HG02938 (cell line): ENCODE data around the gene ALLC.

Source experiments
- ATAC-seq: cut with Tn5 transposase; IDR thresholded peaks from one replicate; pipeline ENCODE4 v1.9.1; 2021; ENCODE audit warnings: mild to moderate bottlenecking, moderate library complexity; ENCODE audit not compliant: unreplicated experiment

The ALLC gene

DNA sequence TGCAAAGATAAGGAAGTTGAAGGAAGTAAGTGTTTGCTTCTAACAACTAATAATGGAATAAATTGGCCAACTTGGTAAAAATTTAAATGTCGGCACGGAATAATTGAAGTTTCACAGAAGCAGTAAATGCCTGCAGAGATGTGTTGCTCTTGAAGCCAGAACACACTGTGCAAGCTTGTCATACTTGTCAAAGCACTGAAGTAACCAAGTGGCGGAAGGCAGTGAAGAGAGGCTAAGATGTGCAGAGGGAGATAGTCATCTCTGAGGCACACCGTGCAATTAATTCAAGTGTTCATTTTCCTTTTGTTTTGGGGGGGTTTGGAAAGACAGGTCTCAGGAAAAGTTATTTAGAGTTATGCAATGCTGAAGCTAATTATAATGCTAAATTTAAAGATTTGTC is 50.6 kb downstream of the ALLC start:
- ATAC-seq, result no peak

DNA sequence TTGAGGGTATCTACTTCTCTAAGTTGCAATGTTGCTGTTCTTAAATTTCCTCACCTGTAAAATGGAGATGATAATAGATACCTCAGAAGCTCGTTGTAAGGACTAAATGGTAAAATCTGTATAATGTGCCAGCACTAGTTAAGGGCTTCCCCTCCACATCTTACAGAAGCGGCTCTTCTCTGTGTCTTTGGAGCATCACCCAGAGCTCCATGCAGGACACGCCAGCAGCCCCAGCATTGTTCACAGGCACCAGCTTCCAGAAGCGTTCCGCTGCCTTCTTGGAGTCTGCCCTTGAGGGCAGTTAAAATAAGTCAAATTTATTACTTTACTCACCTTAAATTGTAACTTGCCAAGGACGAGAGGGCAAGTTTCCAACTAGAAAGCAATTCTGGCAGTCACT is 51.2 kb downstream of the ALLC start:
- no peak for ATAC-seq

- no peak for ATAC-seq
Observed at GRCh38 chr2:3712424-3712823, 54.4 kb downstream of the ALLC start.

- no peak for ATAC-seq
Observed at GRCh38 chr2:3712831-3713503, 55.0 kb downstream of the ALLC start.

DNA sequence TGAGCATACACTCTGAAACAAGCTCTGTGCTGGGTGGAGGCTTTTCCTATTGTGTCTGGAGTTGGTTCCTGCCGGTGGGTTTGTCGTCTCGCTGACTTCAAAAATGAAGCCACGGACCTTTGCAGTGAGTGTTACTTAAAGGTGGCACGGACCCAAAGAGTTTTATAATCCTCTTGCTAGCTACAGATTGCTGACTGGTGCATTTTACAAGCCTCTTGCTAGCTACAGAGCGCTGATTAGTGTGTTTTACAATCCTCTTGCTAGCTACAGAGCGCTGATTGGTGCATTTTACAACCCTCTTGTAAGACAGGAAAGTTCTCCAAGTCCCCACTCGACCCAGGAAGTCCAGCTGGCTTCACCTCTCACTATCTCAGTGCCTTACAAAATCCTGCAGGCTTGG is 60.7 kb downstream of the ALLC start:
- no peak for ATAC-seq

DNA sequence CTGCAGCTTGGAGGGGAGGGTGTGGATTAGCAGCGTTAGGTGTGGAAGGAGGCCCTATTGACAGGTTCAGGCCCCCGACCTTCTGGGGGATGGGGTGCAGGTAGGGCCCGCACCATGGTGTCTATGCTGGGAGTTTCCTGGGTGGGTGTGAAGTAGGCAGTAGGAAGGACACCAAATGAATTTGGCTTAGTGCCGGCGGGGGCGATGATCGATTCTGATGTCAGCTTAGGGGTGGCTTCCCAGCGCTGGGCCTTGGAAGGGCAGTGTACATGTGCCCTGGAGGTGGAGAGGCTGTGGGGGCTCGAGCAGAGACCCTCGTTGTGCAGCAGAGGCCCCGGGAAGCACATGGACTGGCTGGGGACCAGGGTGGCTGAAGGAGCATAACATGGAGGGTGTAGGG is 67.0 kb downstream of the ALLC start:
- no peak for ATAC-seq

DNA sequence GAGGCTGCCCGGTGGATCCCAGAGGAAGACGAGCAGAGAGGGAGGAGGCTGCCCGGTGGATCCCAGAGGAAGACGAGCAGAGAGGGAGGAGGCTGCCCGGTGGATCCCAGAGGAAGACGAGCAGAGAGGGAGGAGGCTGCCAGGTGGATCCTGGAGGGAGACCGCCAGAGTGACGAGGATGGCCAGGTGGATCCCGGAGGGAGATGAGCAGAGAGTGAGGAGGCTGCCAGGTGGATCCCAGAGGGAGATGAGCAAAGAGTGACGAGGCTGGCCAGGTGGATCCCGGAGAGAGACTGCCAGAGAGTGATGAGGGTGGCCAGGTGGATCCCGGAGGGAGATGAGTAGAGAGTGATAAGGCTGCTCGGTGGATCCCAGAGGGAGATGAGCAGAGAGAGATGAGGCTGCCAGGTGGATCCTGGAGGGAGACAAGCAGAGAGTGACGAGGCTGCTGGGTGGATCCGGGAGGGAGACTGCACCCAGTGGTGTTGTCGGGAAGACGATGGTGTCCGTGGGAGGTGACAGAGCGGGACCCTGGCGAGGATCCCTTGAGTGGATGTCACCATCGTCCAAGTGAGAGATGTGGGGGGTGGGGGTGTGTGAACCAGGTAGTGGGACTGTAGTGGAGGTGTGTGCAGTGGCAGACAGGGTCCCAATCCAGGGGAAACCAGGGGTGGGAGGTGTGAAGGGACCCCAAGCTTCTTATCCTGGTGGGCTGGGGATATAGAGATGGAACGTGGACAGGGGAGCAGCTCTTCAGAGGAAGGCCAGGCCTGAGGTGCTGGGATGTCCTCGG is 67.7 kb downstream of the ALLC start:
- ATAC-seq, result no peak

GRCh38 chr2:3726511-3726910 is 68.5 kb downstream of the ALLC start:
- no peak for ATAC-seq

GRCh38 chr2:3727397-3728045 is 69.5 kb downstream of the ALLC start:
- ATAC-seq, result no peak

DNA sequence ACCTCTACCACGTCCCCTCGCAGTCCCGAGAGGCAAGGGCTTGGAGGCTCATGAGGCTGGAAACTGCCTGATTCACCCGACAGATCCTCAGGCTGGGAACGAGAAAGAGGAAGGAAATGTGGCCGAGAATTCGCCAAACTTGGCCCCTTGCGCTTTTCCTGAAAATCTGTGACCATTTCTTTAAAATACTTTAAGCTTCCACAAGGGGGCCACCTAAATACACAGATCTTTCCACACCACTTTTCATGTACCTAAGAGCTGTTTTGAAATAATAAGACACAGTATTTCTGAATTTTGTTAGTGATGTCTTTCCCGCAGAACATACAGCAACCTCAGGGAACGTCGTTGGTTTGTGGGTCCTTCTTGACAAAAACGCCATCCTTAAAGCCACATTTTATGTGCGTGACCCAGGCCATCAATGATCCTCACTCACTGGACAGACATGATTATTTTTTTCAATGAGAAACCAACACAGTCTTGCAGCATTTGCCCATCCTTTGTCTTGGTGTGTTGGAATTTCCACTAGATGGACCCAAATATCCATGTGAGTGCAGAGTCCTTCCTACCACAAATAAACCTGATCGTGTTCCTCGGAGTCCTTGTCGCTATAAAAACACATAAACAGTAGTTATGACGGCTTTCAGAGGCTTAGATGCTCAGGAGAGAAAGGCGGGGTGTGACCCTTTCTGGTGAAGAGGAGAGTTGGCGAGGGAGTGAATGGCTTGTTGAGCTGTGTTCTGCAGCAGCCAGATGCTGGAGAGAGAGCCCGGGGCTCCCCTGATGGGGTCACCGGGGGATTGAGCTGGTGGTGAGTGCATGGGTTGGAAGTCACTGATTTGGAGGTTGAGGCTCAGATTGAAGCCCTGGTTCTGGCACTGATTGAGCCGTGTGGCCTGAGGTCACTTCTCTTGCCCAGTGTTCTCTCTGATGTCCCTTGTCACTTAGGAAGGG is 70.4 kb downstream of the ALLC start:
- ATAC-seq, result peak; percentile 57

GRCh38 chr2:3729055-3729448 is 71.1 kb downstream of the ALLC start:
- no peak for ATAC-seq

DNA sequence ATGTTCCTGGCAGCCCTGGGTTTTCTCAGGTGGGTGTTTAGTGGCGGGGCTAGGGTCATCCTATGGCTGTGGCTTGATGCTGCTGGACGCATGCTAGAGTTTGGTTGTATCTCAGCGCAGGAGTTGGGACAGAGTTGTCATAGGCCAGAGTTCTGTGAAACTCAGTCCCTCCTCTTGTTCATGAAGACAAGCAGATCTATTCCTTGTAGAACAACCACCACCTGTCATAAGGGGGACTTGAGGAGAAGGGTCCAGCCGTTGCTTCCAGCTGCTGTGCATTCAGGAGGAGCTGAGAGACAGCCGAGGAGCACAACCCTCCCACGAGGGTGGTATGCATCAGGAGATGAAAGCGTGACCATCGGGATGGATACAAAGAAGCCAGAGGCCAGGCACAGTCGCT is 71.8 kb downstream of the ALLC start:
- ATAC-seq, result no peak

DNA sequence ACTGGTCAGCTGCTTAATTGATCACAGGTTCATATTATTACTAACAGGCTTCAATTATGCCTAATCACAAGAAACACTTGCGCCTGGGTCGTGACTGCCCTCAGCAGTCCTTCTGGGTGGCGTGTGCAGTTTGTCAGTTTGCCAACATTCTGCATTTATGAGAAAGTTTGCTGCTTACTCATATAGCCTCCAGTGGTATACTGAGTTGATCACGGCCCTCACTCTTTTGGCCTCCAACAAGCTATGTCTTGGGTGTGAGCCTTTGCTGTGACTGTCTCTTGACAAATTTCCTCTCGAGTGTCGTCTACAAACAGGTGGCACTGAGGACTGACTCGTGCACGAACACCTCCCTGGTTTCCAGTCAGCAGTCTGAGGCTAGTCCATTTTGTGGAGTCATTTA is 72.6 kb downstream of the ALLC start:
- no peak for ATAC-seq

DNA sequence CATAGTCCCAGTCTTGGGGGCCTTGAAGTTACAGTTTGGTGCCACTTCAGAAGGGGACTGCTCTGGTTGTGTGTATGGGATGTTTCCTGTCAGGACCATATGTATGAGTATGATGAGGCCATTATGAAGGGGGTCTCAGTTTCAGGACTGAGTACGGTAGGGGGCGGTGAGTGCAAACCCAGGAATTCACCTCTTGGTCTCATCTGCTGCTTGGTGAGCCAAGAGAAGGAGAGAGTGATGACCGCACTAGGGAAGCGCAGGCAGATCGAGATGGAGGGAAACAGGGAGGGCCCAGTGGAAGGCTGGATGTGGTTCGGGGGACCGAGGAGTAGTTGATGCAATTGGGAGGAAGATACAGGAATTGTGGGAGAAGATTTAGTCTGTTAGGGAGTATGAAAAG is 73.8 kb downstream of the ALLC start:
- ATAC-seq, result no peak

- ATAC-seq, result no peak
Observed at GRCh38 chr2:3736112-3736511, 78.1 kb downstream of the ALLC start.

DNA sequence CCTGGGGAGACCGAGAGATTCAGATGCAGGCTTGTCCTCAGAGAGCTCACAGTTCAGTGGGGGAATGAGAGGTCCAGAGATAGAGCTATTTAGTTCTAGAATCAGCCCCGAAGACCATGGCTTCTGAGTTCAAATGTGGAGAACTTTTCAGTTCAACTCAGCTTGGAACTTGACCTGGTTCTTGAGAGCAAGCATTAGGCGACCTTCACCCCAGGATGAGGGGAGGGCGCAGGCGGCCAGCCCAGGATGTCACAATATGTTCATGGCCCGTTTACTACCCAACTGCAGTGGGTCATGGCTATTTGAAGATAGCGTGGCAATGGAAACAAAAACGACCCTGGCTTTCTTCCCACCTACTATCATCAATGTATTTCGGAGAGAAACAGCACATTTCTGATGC is 79.1 kb downstream of the ALLC start:
- ATAC-seq, result no peak

- ATAC-seq, result no peak
Observed at GRCh38 chr2:3738454-3738853, 80.5 kb downstream of the ALLC start.

- ATAC-seq, result no peak
Observed at GRCh38 chr2:3739313-3739712, 81.3 kb downstream of the ALLC start.

- ATAC-seq, result no peak
Observed at GRCh38 chr2:3741396-3741795, 83.4 kb downstream of the ALLC start.

- no peak for ATAC-seq
Observed at GRCh38 chr2:3741867-3742602, 84.0 kb downstream of the ALLC start.
